Breast epithelium (tissue), 4 donors: ENCODE data around the gene RPL12. TPM values are rescaled to one million over a fixed set of nuclear protein-coding genes. Genes with fewer than 3 reads are reported as not detected.

ENCODE experiments used
- DNase-seq, 2 donors: peaks; one replicate each; pipeline ENCODE4 v3.0.0-alpha.2; 2019; ENCODE audit warnings: low spot score in 2 of 2
- H3K27ac ChIP-seq, 2 donors: fragments of 200-600 bp; sonication (generic) in 1 of 2; one replicate each; pipeline ENCODE4 v1.5.1; 2016 to 2019; ENCODE audit warnings: mild to moderate bottlenecking in 1 of 2
- H3K27me3 ChIP-seq, 2 donors: fragments of 200-600 bp; sonication (generic) in 1 of 2; one replicate each; pipeline versions ENCODE4 v1.5.1 to v1.6.0; 2017 to 2019; ENCODE audit warnings: control low read depth in 1 of 2, mild to moderate bottlenecking in 1 of 2
- H3K36me3 ChIP-seq: fragments of 200-600 bp; one replicate; pipeline ENCODE4 v1.5.1; 2019
- H3K4me1 ChIP-seq, 2 donors: fragments of 200-600 bp; sonication (generic); one replicate each; pipeline ENCODE4 v1.5.1; 2016 to 2019; ENCODE audit warnings: control low read depth in 1 of 2
- H3K4me3 ChIP-seq, 3 donors: fragments of 200-600 bp; sonication (generic); 1 replicate in 2 of 3; 2 replicates in 1 of 3; pipeline ENCODE4 v1.5.1; 2016 to 2019; ENCODE audit warnings: mild to moderate bottlenecking in 3 of 3, moderate library complexity in 2 of 3
- H3K9me3 ChIP-seq, 2 donors: fragments of 200-600 bp; sonication (generic) in 1 of 2; one replicate each; pipeline ENCODE4 v1.5.1; 2016 to 2019; ENCODE audit warnings: control low read depth in 1 of 2
- CTCF ChIP-seq, 3 donors: fragments of 450-650 bp; IDR thresholded peaks; one replicate each; pipeline ENCODE4 v1.5.1; 2016 to 2017; ENCODE audit warnings: antibody characterized with exemption in 3 of 3, mild to moderate bottlenecking in 3 of 3, moderate library complexity in 3 of 3
- POLR2A ChIP-seq: fragments of 450-650 bp; IDR thresholded peaks from one replicate; pipeline ENCODE4 v1.6.1; 2016; ENCODE audit warnings: antibody characterized with exemption, mild to moderate bottlenecking, moderate library complexity
- POLR2AphosphoS5 ChIP-seq, 3 donors: sonication (generic); formaldehyde crosslinking; IDR thresholded peaks; one replicate each; pipeline ENCODE4 v1.6.1; 2017; ENCODE audit warnings: antibody characterized with exemption in 3 of 3
- intact Hi-C: fragments of 100-400 bp; cut with DNase I; formaldehyde crosslinking; loops from one replicate; pipeline ENCODE4 v1.15.1; 2023; ENCODE audit warnings: low total_unique reads
- total RNA-seq, 3 donors: library from RNA; depleted of rRNA; stranded (reverse); fragments of >200 nt; gene quantifications; one replicate each; pipeline ENCODE4 v1.1.0, GENCODE V29; 2016

RPL12 gene
- total RNA-seq, 3 donors from 2014 or later: 2,790 to 3,232 (median 3,032) TPM

GRCh38 chr9:127422133-127422782 lies 28.9 kb downstream of the RPL12 start:
- peak overlapping the region in 1 of 2 donors; percentile 33 for H3K27ac ChIP-seq

GRCh38 chr9:127421057-127421456 lies 30.1 kb downstream of the RPL12 start:
- TF ChIP-seq CTCF (IDR thresholded peaks at IDR 0.05) (no peak), POLR2AphosphoS5 (IDR thresholded peaks at IDR 0.05) (no peak), POLR2A (no peak)
- H3K27me3 ChIP-seq: no peaks in the 10 kb centered on the region
- H3K4me1 ChIP-seq: peaks cover 8 to 25% of the 10 kb centered on the region in 2 donors
- H3K4me3 ChIP-seq: no peak overlapping the region
- no peak for DNase-seq
- no peak overlapping the region for H3K27ac ChIP-seq
- intact Hi-C loops: no loop called here
- H3K36me3 ChIP-seq: no peaks in the 10 kb centered on the region
- H3K9me3 ChIP-seq: no peaks in the 10 kb centered on the region

More at GRCh38 chr9:127422133-127422782, 28.9 kb downstream of the RPL12 start:
- Histone ChIP-seq H3K27me3 (no peaks in the 10 kb centered on the region), H3K4me3 (peak overlapping the region in 1 of 3 donors; percentile 87), H3K36me3 (no peaks in the 10 kb centered on the region), H3K9me3 (no peaks in the 10 kb centered on the region), H3K4me1 (peaks cover 8 to 26% of the 10 kb centered on the region in 2 donors)
- intact Hi-C loops: no loop called here
- no peak for TF ChIP-seq POLR2A
- TF ChIP-seq CTCF (IDR thresholded peaks at IDR 0.05): no peak
- TF ChIP-seq POLR2AphosphoS5 (IDR thresholded peaks at IDR 0.05): no peak
- no peak for DNase-seq

GRCh38 chr9:127419348-127419747 lies 31.9 kb downstream of the RPL12 start:
- intact Hi-C loops: loop anchor here (10.0 kb wide), 2 partner anchors 195 to 1695 kb away; no protein-coding TSS in a partner anchor
- no peak for DNase-seq

GRCh38 chr9:127418037-127418471 lies 33.2 kb downstream of the RPL12 start:
- H3K36me3 ChIP-seq: no peaks in the 10 kb centered on the region
- H3K4me1 ChIP-seq: peaks cover 0 to 8% of the 10 kb centered on the region in 2 donors
- peak overlapping the region in 1 of 3 donors; percentile 39 for H3K4me3 ChIP-seq
- intact Hi-C loops: loop anchor here (10.0 kb wide), 2 partner anchors 193 to 1693 kb away; no protein-coding TSS in a partner anchor
- DNase-seq: no peak
- TF ChIP-seq CTCF (IDR thresholded peaks at IDR 0.05) (no peak), POLR2AphosphoS5 (IDR thresholded peaks at IDR 0.05) (no peak), POLR2A (no peak)
- no peaks in the 10 kb centered on the region for H3K9me3 ChIP-seq
- H3K27me3 ChIP-seq: no peaks in the 10 kb centered on the region
- H3K27ac ChIP-seq: peak overlapping the region; percentile 63

More at GRCh38 chr9:127419348-127419747, 31.9 kb downstream of the RPL12 start:
- no peaks in the 10 kb centered on the region for H3K9me3 ChIP-seq
- no peaks in the 10 kb centered on the region for H3K36me3 ChIP-seq
- peaks cover 0 to 11% of the 10 kb centered on the region in 2 donors for H3K4me1 ChIP-seq
- no peak for TF ChIP-seq POLR2AphosphoS5 (IDR thresholded peaks at IDR 0.05)
- TF ChIP-seq CTCF (IDR thresholded peaks at IDR 0.05): no peak
- no peak for TF ChIP-seq POLR2A
- no peak overlapping the region for H3K4me3 ChIP-seq
- H3K27me3 ChIP-seq: no peaks in the 10 kb centered on the region
- no peak overlapping the region for H3K27ac ChIP-seq
